ACC112 (cell line): ENCODE results near the gene DYRK4.

ENCODE experiments used
- H2AFZ ChIP-seq: fragments of 200-600 bp; sonication (generic); one replicate; pipeline ENCODE4 v1.6.0; 2017; ENCODE audit warnings: antibody characterized with exemption, low read length; ENCODE audit not compliant: unreplicated experiment
- H3K27ac ChIP-seq: fragments of 200-600 bp; sonication (generic); 2 replicates; pipeline ENCODE4 v1.5.1; 2014; ENCODE audit warnings: low read depth, mild to moderate bottlenecking, antibody characterized with exemption, low read length, moderate library complexity
- H3K27me3 ChIP-seq: fragments of 200-600 bp; sonication (generic); 2 replicates; pipeline ENCODE4 v1.6.1; 2014; ENCODE audit warnings: mild to moderate bottlenecking, antibody characterized with exemption, low read length, moderate library complexity, mixed read lengths; ENCODE audit not compliant: insufficient read depth
- H3K36me3 ChIP-seq: fragments of 200-600 bp; sonication (generic); 2 replicates; pipeline ENCODE4 v1.6.1; 2016; ENCODE audit warnings: mild to moderate bottlenecking, antibody characterized with exemption, low read length, moderate library complexity, mixed read lengths; ENCODE audit not compliant: insufficient read depth
- H3K4me1 ChIP-seq: fragments of 200-600 bp; sonication (generic); one replicate; pipeline ENCODE4 v1.6.1; 2016; ENCODE audit warnings: low read length, mixed read lengths; ENCODE audit not compliant: insufficient read depth, unreplicated experiment, control insufficient read depth
- H3K4me3 ChIP-seq: fragments of 200-600 bp; sonication (generic); 2 replicates; pipeline ENCODE4 v1.5.1; 2014; ENCODE audit warnings: mild to moderate bottlenecking, low read depth, low read length
- H3K79me2 ChIP-seq: fragments of 200-600 bp; sonication (generic); one replicate; pipeline ENCODE4 v1.6.0; 2016; ENCODE audit warnings: low read length; ENCODE audit not compliant: control insufficient read depth, unreplicated experiment, insufficient read depth

DYRK4 gene

DNA sequence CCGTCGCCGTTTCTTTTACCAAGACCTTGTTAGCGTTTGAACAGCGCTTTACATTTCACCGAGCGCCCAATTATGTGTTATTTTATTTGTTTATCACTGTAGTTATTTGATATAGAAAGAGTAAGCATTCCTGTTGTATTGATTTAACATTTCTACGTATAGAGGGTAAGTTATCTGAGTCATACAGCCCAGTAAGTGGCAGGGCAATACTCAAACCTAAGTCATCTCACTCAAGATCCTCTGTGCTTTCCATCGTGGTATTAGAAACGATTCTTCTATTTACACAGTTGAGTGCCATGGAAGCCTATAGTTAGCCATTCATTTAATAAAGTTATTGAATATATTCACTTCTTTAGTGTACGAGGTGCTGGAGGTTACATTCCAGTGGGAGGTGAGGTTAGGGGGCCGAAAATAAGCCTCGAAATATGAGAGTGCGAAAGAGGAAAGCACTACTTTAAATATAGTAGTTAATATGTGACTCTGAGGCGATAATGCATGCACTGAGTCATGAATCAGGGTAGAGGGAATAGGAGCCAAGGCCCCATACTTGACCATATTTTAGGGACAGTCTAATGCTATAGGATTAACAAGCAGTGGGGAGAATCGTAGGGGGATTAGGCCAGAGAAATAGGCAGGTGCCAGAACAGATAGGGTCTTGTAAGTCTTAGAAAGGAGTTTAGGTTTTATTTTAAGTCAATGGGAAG is 22.7 kb upstream of the DYRK4 start:
- peaks cover 69% of the 10 kb centered on the region for H3K79me2 ChIP-seq
- H3K36me3 ChIP-seq, result peaks cover 5% of the 10 kb centered on the region; the same call in 1 of the 2 replicates
- H2AFZ ChIP-seq, result peak overlapping the region; percentile 61
- peak overlapping the region; percentile 97 for H3K4me3 ChIP-seq
- H3K27ac ChIP-seq, result peak overlapping the region; percentile 86
- peaks cover 23% of the 10 kb centered on the region for H3K4me1 ChIP-seq
- H3K27me3 ChIP-seq, result no peaks in the 10 kb centered on the region

DNA sequence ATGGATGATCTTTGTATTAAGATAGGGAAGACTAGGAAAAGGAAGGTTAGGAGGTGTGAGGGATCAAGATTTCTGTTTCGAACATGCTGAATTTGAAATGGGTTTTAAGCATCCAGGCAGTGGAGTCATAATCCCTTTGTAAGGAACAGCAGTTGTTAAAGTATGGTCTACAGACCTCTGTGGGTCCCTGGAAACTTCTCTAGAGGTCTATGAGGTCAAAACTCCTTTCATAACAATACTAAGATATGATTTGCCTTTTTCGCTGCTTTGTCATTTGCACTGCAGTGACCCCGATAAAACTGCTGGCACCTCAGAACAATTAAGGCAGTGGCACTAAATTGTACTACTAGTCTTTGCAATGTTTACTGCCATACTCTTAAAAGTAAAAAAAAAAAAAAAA is 21.8 kb upstream of the DYRK4 start:
- Histone ChIP-seq H3K27me3 (no peaks in the 10 kb centered on the region), H3K36me3 (peaks cover 5% of the 10 kb centered on the region; the same call in 1 of the 2 replicates), H2AFZ (no peak overlapping the region), H3K27ac (no peak overlapping the region), H3K4me3 (peak overlapping the region; percentile 97), H3K79me2 (peaks cover 65% of the 10 kb centered on the region), H3K4me1 (peaks cover 23% of the 10 kb centered on the region)

DNA sequence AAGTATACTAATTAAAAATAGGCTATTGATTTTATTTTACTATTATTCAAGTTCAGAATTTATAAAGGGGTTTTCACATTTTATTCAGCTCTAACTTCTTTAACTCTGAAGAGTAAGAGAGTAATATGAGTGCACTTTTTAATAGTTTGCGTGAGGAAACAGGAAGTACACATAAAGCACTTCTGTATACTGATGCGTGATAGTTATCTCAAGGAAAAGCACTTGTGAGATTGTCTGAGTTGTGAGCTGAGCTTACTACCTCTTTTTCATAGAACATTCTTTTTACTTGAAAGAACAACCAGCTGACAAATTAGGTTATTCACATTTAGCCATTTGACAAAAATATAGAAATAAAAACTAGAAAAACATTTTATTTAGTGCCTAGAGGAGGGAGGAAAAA is 21.4 kb upstream of the DYRK4 start:
- Histone ChIP-seq H2AFZ (no peak overlapping the region), H3K4me3 (peak overlapping the region; percentile 97; the same call in 1 of the 2 replicates), H3K36me3 (peaks cover 5% of the 10 kb centered on the region), H3K79me2 (peaks cover 64% of the 10 kb centered on the region), H3K4me1 (peaks cover 23% of the 10 kb centered on the region), H3K27ac (no peak overlapping the region), H3K27me3 (no peaks in the 10 kb centered on the region)

DNA sequence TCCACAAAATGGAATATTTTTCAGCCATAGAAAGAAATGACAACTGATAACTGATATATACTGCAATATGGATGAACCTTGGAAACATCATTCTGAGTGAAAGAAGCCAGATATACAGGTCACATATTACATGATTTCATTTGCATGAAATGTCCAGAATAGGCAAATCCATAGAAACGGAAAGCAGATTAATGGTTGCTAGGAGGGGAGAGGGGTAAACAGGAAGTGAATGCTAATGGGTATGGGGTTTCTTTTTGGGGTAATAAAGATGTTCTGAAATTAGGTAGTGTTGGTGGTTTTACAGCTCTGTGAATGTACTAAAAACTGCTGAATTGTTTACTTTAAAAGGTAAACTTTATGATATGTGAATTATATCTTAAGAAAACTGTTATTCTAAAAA is 16.8 kb upstream of the DYRK4 start:
- H3K79me2 ChIP-seq, result peaks cover 24% of the 10 kb centered on the region
- peaks cover 6% of the 10 kb centered on the region for H3K4me1 ChIP-seq
- H3K36me3 ChIP-seq, result peaks cover 21% of the 10 kb centered on the region
- H2AFZ ChIP-seq, result no peak overlapping the region
- no peak overlapping the region for H3K27ac ChIP-seq
- no peaks in the 10 kb centered on the region for H3K27me3 ChIP-seq
- no peak overlapping the region for H3K4me3 ChIP-seq

DNA sequence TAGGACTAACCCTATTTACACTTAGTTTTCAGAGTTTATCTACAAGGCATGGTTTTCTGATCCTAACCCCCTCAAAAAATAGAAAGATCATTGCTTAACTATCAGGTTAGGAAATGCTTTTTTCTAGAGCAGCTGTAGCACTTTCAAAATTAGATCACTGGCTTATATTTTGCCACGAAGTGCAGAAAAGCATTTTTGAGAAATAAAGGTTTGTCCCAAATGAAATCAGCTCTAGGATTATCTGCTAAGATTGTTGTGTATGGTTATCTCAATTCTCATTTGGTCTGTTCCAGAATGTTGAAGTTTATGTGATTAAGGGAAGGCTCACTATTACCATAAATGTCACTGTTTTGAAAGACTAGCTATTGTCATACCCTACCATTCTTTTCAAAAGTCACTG is 9.8 kb upstream of the DYRK4 start:
- Histone ChIP-seq H3K27ac (no peak overlapping the region), H3K79me2 (no peaks in the 10 kb centered on the region), H3K36me3 (peaks cover 13% of the 10 kb centered on the region; the same call in 1 of the 2 replicates), H3K27me3 (no peaks in the 10 kb centered on the region), H3K4me1 (no peaks in the 10 kb centered on the region), H2AFZ (no peak overlapping the region), H3K4me3 (no peak overlapping the region)

DNA sequence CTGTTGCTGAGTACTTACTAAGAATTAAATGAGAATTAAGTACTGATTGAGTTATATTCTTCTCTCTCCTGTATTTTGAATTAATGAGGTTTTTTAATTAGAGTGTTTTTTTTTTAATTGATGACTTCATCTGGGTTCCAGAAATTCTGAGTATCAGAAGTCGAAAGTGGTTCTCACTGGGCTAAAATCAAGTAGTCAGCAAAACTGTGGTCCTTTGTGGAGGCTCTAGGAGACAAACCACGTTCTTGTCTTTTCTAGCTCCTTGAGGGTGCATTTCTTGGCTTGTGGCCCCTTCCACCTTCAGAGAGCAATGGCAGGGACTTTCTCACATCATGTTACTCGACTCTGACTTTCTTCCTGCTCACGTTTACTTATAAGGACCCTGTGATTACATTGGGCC is 8.1 kb upstream of the DYRK4 start:
- Histone ChIP-seq H3K27me3 (no peaks in the 10 kb centered on the region), H2AFZ (no peak overlapping the region), H3K36me3 (no peaks in the 10 kb centered on the region), H3K79me2 (no peaks in the 10 kb centered on the region), H3K4me1 (no peaks in the 10 kb centered on the region), H3K27ac (no peak overlapping the region), H3K4me3 (no peak overlapping the region)

DNA sequence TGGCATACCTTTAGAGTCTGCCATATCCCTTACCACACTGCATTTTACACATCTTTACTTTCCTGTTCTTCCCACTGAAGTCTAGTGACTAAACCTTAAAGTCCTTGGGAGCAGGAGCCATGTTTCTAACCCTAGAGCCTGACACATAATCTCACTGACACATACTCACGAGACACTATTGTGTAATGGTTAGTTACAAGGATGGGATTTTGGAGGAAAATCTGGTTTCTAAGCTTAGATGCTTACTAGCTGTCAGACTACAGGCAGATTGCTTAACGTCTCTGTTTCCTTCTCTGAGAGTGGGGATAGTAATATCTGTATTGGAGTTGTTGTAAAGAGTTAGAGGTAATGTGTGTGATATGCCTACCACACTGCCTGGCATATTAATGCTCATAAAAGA is 6.2 kb upstream of the DYRK4 start:
- Histone ChIP-seq H3K79me2 (no peaks in the 10 kb centered on the region), H3K27me3 (no peaks in the 10 kb centered on the region), H3K4me1 (no peaks in the 10 kb centered on the region), H3K36me3 (peaks cover 4% of the 10 kb centered on the region; the same call in 1 of the 2 replicates), H3K4me3 (no peak overlapping the region), H3K27ac (no peak overlapping the region; the same call in 1 of the 2 replicates), H2AFZ (no peak overlapping the region)

DNA sequence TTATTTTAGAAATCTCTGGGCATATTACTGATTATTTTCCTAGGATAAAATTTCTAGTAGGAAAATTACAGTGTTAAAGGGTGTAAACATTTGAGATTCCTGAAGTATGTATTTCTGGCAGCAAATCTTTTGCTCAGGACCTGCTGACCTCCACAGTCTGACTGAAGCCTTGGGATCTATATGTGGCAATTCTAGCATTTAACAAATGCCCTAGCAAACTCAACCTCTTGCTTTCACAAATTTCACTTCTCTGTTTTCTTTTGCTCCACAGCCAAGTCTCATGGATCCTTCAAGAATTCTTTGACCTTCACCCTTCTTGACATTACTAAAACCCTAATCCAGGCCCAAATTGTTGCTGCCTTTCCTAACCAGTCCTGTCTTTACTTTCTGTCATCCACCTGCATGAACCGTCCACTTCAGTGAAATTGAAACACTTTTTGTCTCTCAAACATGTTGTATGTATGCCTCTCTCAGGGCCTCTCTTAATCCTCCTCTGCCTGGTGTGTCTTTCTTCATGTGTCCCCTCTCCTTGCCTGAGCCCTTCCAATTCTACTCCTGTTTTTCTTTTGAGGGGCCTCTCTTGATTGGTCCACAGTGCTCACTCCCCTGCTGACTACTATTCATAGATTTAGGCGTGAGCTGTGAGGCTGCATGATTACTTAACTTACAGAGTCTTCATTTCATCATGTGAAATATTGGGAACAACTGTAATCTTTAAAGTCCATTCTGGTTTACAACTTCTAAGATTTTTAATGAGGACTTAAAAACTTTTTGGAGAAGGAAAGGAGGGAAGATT is 5.1 kb upstream of the DYRK4 start:
- Histone ChIP-seq H3K27ac (no peak overlapping the region), H2AFZ (no peak overlapping the region), H3K27me3 (no peaks in the 10 kb centered on the region), H3K36me3 (peaks cover 4% of the 10 kb centered on the region; the same call in 1 of the 2 replicates), H3K4me3 (no peak overlapping the region), H3K79me2 (no peaks in the 10 kb centered on the region), H3K4me1 (peaks cover 4% of the 10 kb centered on the region)

DNA sequence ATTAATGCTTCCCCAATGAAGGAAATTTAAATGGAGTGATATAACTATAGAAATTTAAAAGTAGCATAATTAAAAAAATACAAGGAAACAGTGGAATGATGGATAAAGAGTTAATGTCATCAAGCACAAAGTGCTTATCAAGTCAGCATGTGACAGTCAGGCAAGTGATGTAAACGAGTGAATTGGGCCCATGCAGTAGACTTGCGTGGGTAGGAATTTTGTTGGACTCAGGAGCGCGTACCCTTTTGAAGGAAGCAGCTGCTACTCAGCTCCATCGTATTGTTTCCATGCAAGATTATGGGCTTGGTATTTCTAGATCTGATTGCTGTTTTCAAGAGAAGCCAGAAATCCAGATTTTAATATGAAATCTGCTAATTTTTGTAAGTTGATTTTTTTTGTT is 4.4 kb upstream of the DYRK4 start:
- Histone ChIP-seq H3K27ac (no peak overlapping the region), H3K36me3 (peaks cover 4% of the 10 kb centered on the region; the same call in 1 of the 2 replicates), H3K79me2 (no peaks in the 10 kb centered on the region), H3K27me3 (no peaks in the 10 kb centered on the region), H3K4me1 (peaks cover 4% of the 10 kb centered on the region), H2AFZ (no peak overlapping the region), H3K4me3 (no peak overlapping the region)

DNA sequence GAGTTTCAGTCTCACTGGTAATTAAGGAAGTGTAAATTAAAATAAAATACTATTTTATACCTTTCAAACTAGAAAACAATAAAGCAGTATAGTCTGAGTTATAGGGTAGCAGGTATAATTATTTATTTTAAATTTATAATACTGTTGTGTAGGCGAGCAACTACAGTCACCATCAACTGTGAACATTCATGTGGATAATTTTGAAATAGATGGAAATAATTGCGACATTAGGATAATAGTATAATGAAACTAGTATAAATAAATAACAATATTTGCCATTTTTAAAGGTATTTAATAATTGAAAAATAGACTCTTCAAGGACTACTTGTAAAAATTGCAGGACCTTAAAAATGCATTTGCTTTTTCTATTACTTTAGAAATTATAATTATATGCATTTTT is 3.8 kb upstream of the DYRK4 start:
- Histone ChIP-seq H3K27ac (no peak overlapping the region), H2AFZ (no peak overlapping the region), H3K4me3 (no peak overlapping the region), H3K36me3 (peaks cover 4% of the 10 kb centered on the region; the same call in 1 of the 2 replicates), H3K79me2 (no peaks in the 10 kb centered on the region), H3K4me1 (peaks cover 4% of the 10 kb centered on the region), H3K27me3 (0 out of 2 replicates have a peak, but pooled peaks cover 4% of the 10 kb centered on the region)
